Body of pancreas (tissue), 4 donors: ENCODE results near the gene AKAP13. TPM values are rescaled to one million over a fixed set of nuclear protein-coding genes. Genes with fewer than 3 reads are reported as not detected.

ENCODE experiments used
- ATAC-seq: fragments of 150-250 bp; one replicate; pipeline ENCODE4 v1.9.1; 2016
- DNase-seq, 4 donors: peaks; one replicate each; pipeline ENCODE4 v3.0.0-alpha.2; 2019
- H3K27ac ChIP-seq, 4 donors: fragments of 200-600 bp; sonication (generic); 1 replicate in 3 of 4; 2 replicates in 1 of 4; pipeline versions ENCODE4 v1.5.1 to v1.6.1; 2016 to 2019; ENCODE audit warnings: mild to moderate bottlenecking in 1 of 4, mixed read lengths in 1 of 4, moderate library complexity in 1 of 4
- H3K27me3 ChIP-seq, 2 donors: fragments of 200-600 bp; sonication (generic); one replicate each; pipeline ENCODE4 v1.6.0; 2016; ENCODE audit warnings: mild to moderate bottlenecking in 1 of 2
- H3K36me3 ChIP-seq, 2 donors: fragments of 200-600 bp; sonication (generic); replicated peaks in 1 of 2; 2 replicates each; pipeline ENCODE4 v1.5.1; 2016; ENCODE audit warnings: low read depth in 2 of 2; ENCODE audit not compliant: insufficient read depth in 1 of 2
- H3K4me1 ChIP-seq: fragments of 200-600 bp; sonication (generic); one replicate; pipeline ENCODE4 v1.6.0; 2016
- H3K4me3 ChIP-seq, 2 donors: fragments of 200-600 bp; sonication (generic); 1 replicate in 1 of 2; 2 replicates in 1 of 2; pipeline ENCODE4 v1.5.1; 2016 to 2019
- H3K9me3 ChIP-seq, 3 donors: fragments of 200-600 bp; sonication (generic); 1 replicate in 2 of 3; 2 replicates in 1 of 3; pipeline ENCODE4 v1.5.1; 2016
- POLR2A ChIP-seq, 3 donors: fragments of 450-650 bp; IDR thresholded peaks; one replicate each; pipeline ENCODE4 v1.6.1; 2016; ENCODE audit warnings: antibody characterized with exemption in 3 of 3, mild to moderate bottlenecking in 2 of 3
- WGBS, 2 donors: methylation state at CpG; one replicate each; pipeline ENCODE4 v1.1.5; 2017; 5-methylcytosine and 5-hydroxymethylcytosine counted together
- intact Hi-C: fragments of 100-400 bp; cut with DNase I; formaldehyde crosslinking; loops from one replicate; pipeline ENCODE4 v1.15.1; 2023
- total RNA-seq, 2 donors: library from RNA; depleted of rRNA; stranded (reverse); fragments of >200 nt; gene quantifications; one replicate each; pipeline ENCODE4 v1.1.0, GENCODE V29; 2016
- TF ChIP-seq, protein P1 (sequence below), 7 experiments: fragments of 450-650 bp in 4 of 7; fragments of 200-600 bp in 3 of 7; sonication (generic) in 3 of 7; IDR thresholded peaks; one replicate each; pipeline ENCODE4 v1.5.1; 2016 to 2019; ENCODE audit warnings: antibody characterized with exemption in 7 of 7

Gene AKAP13
- total RNA-seq, 2 donors from 2014 or later, result 102 to 160 TPM

DNA sequence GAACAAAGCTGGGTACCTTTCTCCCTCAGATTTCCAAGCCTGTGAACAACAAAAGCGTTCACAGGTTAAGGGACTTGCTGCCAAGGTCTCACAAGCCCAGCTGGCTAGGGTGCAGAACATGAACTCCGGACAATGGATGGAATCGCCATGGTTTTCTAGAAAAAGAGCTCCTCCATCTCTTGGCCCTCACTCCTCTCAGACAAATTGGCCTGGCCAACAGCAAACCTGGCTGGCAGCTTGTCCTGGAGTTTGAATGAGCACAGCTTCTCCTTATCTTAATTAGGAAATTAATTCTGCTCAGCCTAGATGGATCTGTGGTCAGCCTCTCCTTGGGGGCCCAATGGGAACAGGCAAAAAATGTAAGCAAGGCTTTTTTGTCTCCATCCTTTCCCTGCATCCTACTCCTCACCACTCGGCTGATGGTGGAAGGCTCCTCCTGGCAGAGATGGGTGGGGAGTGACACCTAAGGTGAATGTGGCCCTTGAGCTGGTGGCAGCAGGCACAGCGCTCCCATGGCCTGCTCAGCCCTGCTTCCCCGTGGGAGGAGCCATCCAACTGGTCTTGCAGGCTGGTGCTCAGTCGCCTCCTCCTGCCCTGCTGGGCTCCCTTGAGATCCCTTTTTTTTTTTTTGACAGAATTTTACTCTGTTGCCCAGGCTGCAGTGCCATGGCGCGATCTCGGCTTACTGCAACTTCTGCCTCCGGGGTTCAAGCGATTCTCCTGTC, 408.5 kb downstream of the AKAP13 start:
- ATAC-seq, result no peak
- no peak for TF ChIP-seq POLR2A (IDR thresholded peaks at IDR 0.05)
- TF ChIP-seq, protein P1, sequence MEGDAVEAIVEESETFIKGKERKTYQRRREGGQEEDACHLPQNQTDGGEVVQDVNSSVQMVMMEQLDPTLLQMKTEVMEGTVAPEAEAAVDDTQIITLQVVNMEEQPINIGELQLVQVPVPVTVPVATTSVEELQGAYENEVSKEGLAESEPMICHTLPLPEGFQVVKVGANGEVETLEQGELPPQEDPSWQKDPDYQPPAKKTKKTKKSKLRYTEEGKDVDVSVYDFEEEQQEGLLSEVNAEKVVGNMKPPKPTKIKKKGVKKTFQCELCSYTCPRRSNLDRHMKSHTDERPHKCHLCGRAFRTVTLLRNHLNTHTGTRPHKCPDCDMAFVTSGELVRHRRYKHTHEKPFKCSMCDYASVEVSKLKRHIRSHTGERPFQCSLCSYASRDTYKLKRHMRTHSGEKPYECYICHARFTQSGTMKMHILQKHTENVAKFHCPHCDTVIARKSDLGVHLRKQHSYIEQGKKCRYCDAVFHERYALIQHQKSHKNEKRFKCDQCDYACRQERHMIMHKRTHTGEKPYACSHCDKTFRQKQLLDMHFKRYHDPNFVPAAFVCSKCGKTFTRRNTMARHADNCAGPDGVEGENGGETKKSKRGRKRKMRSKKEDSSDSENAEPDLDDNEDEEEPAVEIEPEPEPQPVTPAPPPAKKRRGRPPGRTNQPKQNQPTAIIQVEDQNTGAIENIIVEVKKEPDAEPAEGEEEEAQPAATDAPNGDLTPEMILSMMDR (IDR thresholded peaks at IDR 0.05), result peak in 1 of 7 experiments; percentile 10
- no peak overlapping the region for H3K27ac ChIP-seq
- H3K4me3 ChIP-seq, result no peak overlapping the region
- no peaks in the 10 kb centered on the region for H3K36me3 ChIP-seq
- DNase-seq, result peak in 3 of 4 donors; percentile 34 to 71 (median 67)
- intact Hi-C loops, result no loop called here
- WGBS, 2 donors, result 59 to 61% methylated on average over 9 to 12 of the region's 12 CpGs
- H3K9me3 ChIP-seq, result no peaks in the 10 kb centered on the region
- no peaks in the 10 kb centered on the region for H3K27me3 ChIP-seq
- peaks cover 42% of the 10 kb centered on the region for H3K4me1 ChIP-seq

DNA sequence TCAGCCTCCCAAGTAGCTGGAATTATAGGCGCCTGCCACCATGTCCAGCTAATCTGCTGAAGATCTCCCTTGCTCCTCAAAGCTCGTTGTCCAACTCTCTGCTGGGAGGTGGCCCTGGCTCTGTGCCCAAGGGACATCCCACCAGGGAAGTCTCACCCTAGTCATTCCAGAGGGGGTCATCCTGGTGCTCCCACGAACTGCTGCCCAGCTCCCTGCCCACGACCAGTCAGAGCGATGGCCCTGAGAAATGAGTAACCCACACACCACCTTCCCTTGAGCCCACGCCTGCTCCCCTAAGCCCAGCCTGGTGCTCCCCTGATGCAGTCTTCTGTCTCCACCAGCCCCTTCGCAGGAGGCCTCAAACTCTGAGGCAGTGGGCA, 409.1 kb downstream of the AKAP13 start:
- Histone ChIP-seq H3K27me3 (no peaks in the 10 kb centered on the region), H3K9me3 (no peaks in the 10 kb centered on the region), H3K36me3 (no peaks in the 10 kb centered on the region), H3K27ac (no peak overlapping the region), H3K4me1 (peaks cover 45% of the 10 kb centered on the region), H3K4me3 (no peak overlapping the region)
- DNase-seq, result no peak
- intact Hi-C loops, result no loop called here
- TF ChIP-seq POLR2A (IDR thresholded peaks at IDR 0.05), result no peak
- TF ChIP-seq, protein P1 (IDR thresholded peaks at IDR 0.05), result no peak
- no peak for ATAC-seq
- WGBS, 2 donors, result 57 to 82% methylated on average over 3 to 7 of the region's 7 CpGs

DNA sequence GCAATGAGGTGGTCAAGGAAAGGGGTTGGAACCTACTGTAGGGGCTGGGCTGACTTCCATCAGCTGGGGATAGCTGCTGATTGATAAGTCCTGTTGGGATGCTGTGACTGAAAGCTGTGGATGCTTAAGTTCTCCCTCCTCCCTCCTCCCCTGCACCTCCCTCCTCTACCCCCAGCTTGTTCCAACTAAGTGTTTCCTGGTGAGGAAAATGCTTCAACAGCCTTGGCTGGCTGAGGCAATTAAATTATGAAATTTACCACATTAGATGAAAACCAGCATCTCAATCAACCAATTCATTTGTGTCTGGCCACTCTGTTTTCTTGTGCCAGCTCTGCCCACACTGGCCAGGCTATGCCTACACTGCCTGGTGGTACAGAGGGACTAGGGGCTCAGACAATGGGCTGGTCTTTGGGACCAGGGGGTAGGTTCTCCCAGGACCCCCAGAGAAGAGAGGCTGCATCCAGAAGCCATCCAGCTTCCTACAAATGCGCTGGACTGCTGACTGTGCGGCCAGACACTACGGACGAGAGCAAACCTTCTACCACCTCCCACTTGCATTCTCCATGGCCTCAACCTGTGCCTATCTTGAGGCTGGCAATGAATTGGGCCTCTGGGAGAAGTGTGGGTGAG, 411.8 kb downstream of the AKAP13 start:
- no peak for ATAC-seq
- Histone ChIP-seq H3K27ac (no peak overlapping the region), H3K36me3 (no peaks in the 10 kb centered on the region), H3K4me1 (peaks cover 42% of the 10 kb centered on the region), H3K9me3 (no peaks in the 10 kb centered on the region), H3K27me3 (no peaks in the 10 kb centered on the region), H3K4me3 (no peak overlapping the region)
- 92 to 100% methylated on average over 1 to 4 of the region's 4 CpGs for WGBS, 2 donors
- intact Hi-C loops, result no loop called here
- DNase-seq, result no peak
- TF ChIP-seq POLR2A (IDR thresholded peaks at IDR 0.05), result no peak

DNA sequence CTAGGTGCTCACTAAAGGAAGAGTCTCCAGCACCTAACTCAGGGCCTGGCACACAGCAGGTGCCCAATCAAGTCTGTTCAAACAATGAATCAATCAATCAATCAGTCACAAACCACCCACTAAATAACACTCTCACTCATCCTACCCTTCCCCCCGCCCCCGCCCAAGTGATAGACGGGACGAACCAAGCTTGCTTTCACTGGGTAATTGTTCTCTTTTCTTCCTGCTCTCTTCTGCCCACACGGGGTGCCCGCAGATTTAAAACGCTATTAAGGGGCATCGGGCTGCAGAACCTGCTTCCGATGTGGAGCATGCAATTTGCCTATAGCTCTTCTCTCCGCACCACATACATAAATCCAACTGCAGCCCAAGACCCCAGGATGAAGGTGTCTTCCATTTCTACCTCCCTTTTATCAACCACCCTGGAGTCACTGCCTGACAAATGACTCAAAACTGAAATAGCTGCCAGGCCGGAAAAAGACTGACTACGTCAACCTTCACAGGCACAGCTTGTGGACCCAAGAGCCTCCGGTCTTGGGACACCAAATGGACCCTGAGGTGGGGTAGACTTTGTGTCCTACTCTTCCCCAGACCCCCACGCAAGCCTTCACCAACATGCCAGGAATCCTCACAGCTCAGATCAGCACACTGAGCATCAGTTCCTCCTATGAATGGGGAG, 412.6 kb downstream of the AKAP13 start:
- no peak for ATAC-seq
- WGBS, 2 donors, result 52 to 76% methylated on average over 14 of the region's 14 CpGs
- Histone ChIP-seq H3K27me3 (no peaks in the 10 kb centered on the region), H3K27ac (no peak overlapping the region), H3K4me1 (peaks cover 42% of the 10 kb centered on the region), H3K4me3 (no peak overlapping the region), H3K9me3 (no peaks in the 10 kb centered on the region), H3K36me3 (no peaks in the 10 kb centered on the region)
- DNase-seq, result no peak
- no peak for TF ChIP-seq POLR2A (IDR thresholded peaks at IDR 0.05)
- TF ChIP-seq, protein P1 (IDR thresholded peaks at IDR 0.05), result no peak
- intact Hi-C loops, result no loop called here
